Keratinocyte (primary cell): ENCODE data around the gene ADPRS. TPM values are rescaled to one million over a fixed set of nuclear protein-coding genes. Genes with fewer than 3 reads are reported as not detected.
A peak's percentile ranks its signal among the peaks of the same experiment; 100 is the strongest.

Experiments
- DNase-seq: peaks from one replicate; pipeline ENCODE4 v3.0.0-alpha.2; 2011; ENCODE audit warnings: low read depth, missing footprints, low spot score
- FAIRE-seq: peaks from 2 replicates; lab custom pipeline; 2011; peaks lifted over from hg19 to GRCh38; lab: Jason Lieb, UNC
- H2AFZ ChIP-seq: 2 replicates; pipeline ENCODE4 v1.6.0; 2012; ENCODE audit warnings: low read length, control low read depth, inconsistent platforms; ENCODE audit not compliant: control insufficient read depth
- H3K27ac ChIP-seq: 2 replicates; pipeline ENCODE4 v1.5.1; 2011; ENCODE audit warnings: low read length; ENCODE audit not compliant: control insufficient read depth, insufficient read depth
- H3K27me3 ChIP-seq: 3 replicates; pipeline ENCODE4 v1.6.0; 2011; ENCODE audit warnings: low read length; ENCODE audit not compliant: control insufficient read depth, insufficient read depth; ENCODE audit errors: extremely low read depth
- H3K36me3 ChIP-seq, 2 experiments: 2 replicates in 1 of 2; 3 replicates in 1 of 2; pipeline ENCODE4 v1.5.1; 2011; ENCODE audit warnings: low read length in 2 of 2, mild to moderate bottlenecking in 1 of 2; ENCODE audit not compliant: control insufficient read depth in 2 of 2, insufficient read depth in 2 of 2; ENCODE audit errors: extremely low read depth in 1 of 2
- H3K4me1 ChIP-seq: 3 replicates; pipeline ENCODE4 v1.5.1; 2011; ENCODE audit warnings: low read length; ENCODE audit not compliant: control insufficient read depth, insufficient read depth; ENCODE audit errors: extremely low read depth
- H3K4me2 ChIP-seq: 3 replicates; pipeline ENCODE4 v1.6.0; 2011; ENCODE audit warnings: low read depth, low read length; ENCODE audit not compliant: control insufficient read depth, insufficient read depth; ENCODE audit errors: extremely low read depth
- H3K4me3 ChIP-seq, 3 experiments: fragments of 200-600 bp in 1 of 3; sonication (generic) in 1 of 3; 2 replicates in 2 of 3; 3 replicates in 1 of 3; pipeline ENCODE4 v1.5.1; 2011 to 2016; ENCODE audit warnings: low read length in 3 of 3, mild to moderate bottlenecking in 3 of 3, control low read depth in 2 of 3, inconsistent platforms in 1 of 3, low read depth in 1 of 3, mixed read lengths in 1 of 3, mixed run types in 1 of 3, moderate library complexity in 1 of 3; ENCODE audit not compliant: control insufficient read depth in 2 of 3, insufficient read depth in 2 of 3; ENCODE audit errors: extremely low read depth in 1 of 3
- H3K79me2 ChIP-seq: 2 replicates; pipeline ENCODE4 v1.6.0; 2012; ENCODE audit warnings: low read length; ENCODE audit not compliant: control insufficient read depth, insufficient read depth
- H3K9ac ChIP-seq: 3 replicates; pipeline ENCODE4 v1.6.0; 2011; ENCODE audit warnings: low read length; ENCODE audit not compliant: control insufficient read depth, insufficient read depth; ENCODE audit errors: extremely low read depth
- H3K9me1 ChIP-seq: 3 replicates; pipeline ENCODE4 v1.6.0; 2011; ENCODE audit warnings: low read length; ENCODE audit not compliant: control insufficient read depth, insufficient read depth; ENCODE audit errors: extremely low read depth
- H3K9me3 ChIP-seq: 2 replicates; pipeline ENCODE4 v1.5.1; 2012; ENCODE audit warnings: low read depth, low read length; ENCODE audit not compliant: control insufficient read depth
- H4K20me1 ChIP-seq: 3 replicates; pipeline ENCODE4 v1.6.0; 2011; ENCODE audit warnings: low read length; ENCODE audit not compliant: control insufficient read depth, insufficient read depth; ENCODE audit errors: extremely low read depth
- CTCF ChIP-seq, 3 experiments: IDR thresholded peaks in 1 of 3; conservative IDR thresholded peaks in 1 of 3; optimal IDR thresholded peaks in 1 of 3; 2 replicates in 2 of 3; 3 replicates in 1 of 3; pipeline versions ENCODE3 to v1.5.1; 2011; ENCODE audit warnings: low read length in 3 of 3, mild to moderate bottlenecking in 3 of 3, moderate library complexity in 2 of 3, control low read depth in 1 of 3, inconsistent platforms in 1 of 3; ENCODE audit not compliant: insufficient read depth in 2 of 3; ENCODE audit errors: extremely low read depth in 1 of 3
- EZH2 ChIP-seq: IDR thresholded peaks from one replicate; pipeline ENCODE4 v1.6.1; 2012; ENCODE audit warnings: inconsistent platforms, mild to moderate bottlenecking, low read length, moderate library complexity
- dilution Hi-C: fragments of 300-500 bp; cut with MboI; formaldehyde crosslinking; loops from one replicate; pipeline ENCODE4 v1.7.0; 2020; ENCODE audit warnings: low sequenced_read_pairs; ENCODE audit not compliant: extremely low pct_ligation_motif_present
- polyA plus RNA-seq, 5 experiments: library from polyadenylated mRNA; depleted of rRNA in 3 of 5; stranded (reverse) in 3 of 5; stranded (forward) in 1 of 5; unstranded in 1 of 5; fragments of >200 nt; gene quantifications; 1 replicate in 1 of 5; 2 replicates in 3 of 5; 3 replicates in 1 of 5; pipeline versions ENCODE4 v1.2.1 to v1.2.3, GENCODE V29; 2011 to 2012; ENCODE audit warnings: missing spikeins in 2 of 5, low read depth in 1 of 5, low replicate concordance in 1 of 5

ADPRS gene
- polyA plus RNA-seq, 1 donor (not counting 4 experiments of a cell fraction or from before 2014, with no cell fraction given): 33.1 TPM

- Histone ChIP-seq H3K9me3 (no peaks in the 10 kb centered on the region), H3K27ac (no peak overlapping the region), H3K36me3 (no peaks in the 10 kb centered on the region), H2AFZ (no peak overlapping the region), H3K9me1 (no peaks in the 10 kb centered on the region), H4K20me1 (no peaks in the 10 kb centered on the region), H3K4me1 (peaks cover 28% of the 10 kb centered on the region), H3K4me2 (no peak overlapping the region), H3K9ac (no peak overlapping the region), H3K79me2 (no peaks in the 10 kb centered on the region), H3K27me3 (no peaks in the 10 kb centered on the region), H3K4me3 (no peak overlapping the region)
- DNase-seq: no peak
- dilution Hi-C loops: no loop called here
- peak; percentile 6 to 28 (median 11) for TF ChIP-seq CTCF (optimal IDR thresholded peaks at IDR 0.05 in 1 of 3, IDR thresholded peaks at IDR 0.05 in 1 of 3, conservative IDR thresholded peaks at IDR 0.05 in 1 of 3; ENCODE audit: extremely low read depth in 1 of 3, insufficient read depth in 2 of 3, low read length in 3 of 3)
- no peak for TF ChIP-seq EZH2
- FAIRE-seq: no peak
Observed at GRCh38 chr1:36081926-36082485, 6.7 kb upstream of the ADPRS start.

GRCh38 chr1:36083219-36083618 lies 5.5 kb upstream of the ADPRS start:
- H3K4me2 ChIP-seq: no peak overlapping the region
- no peak overlapping the region for H3K27ac ChIP-seq
- no peaks in the 10 kb centered on the region for H3K79me2 ChIP-seq
- H3K9me3 ChIP-seq: no peaks in the 10 kb centered on the region
- no peak overlapping the region for H3K4me3 ChIP-seq
- no peaks in the 10 kb centered on the region for H3K27me3 ChIP-seq
- no peaks in the 10 kb centered on the region for H3K9me1 ChIP-seq
- H3K36me3 ChIP-seq: no peaks in the 10 kb centered on the region
- H3K9ac ChIP-seq: no peak overlapping the region
- no peaks in the 10 kb centered on the region for H4K20me1 ChIP-seq
- peaks cover 30% of the 10 kb centered on the region for H3K4me1 ChIP-seq
- H2AFZ ChIP-seq: no peak overlapping the region
- DNase-seq (no peak), FAIRE-seq (no peak)
- dilution Hi-C loops: no loop called here
- TF ChIP-seq CTCF (optimal IDR thresholded peaks at IDR 0.05 in 1 of 3, IDR thresholded peaks at IDR 0.05 in 1 of 3, conservative IDR thresholded peaks at IDR 0.05 in 1 of 3; ENCODE audit: extremely low read depth in 1 of 3, insufficient read depth in 2 of 3, low read length in 3 of 3): no peak
- TF ChIP-seq EZH2: no peak
